Parathyroid adenoma (tissue), 2 donors: ENCODE measurements around the gene PFDN5.

Source experiments
- H2AFZ ChIP-seq: fragments of 300-600 bp; sonication (generic); one replicate; pipeline ENCODE4 v1.7.0; 2017; ENCODE audit warnings: antibody characterized with exemption, mild to moderate bottlenecking
- H3K27ac ChIP-seq: fragments of 300-600 bp; sonication (generic); one replicate; pipeline ENCODE4 v1.7.0; 2017
- H3K27me3 ChIP-seq: fragments of 300-600 bp; sonication (generic); one replicate; pipeline ENCODE4 v1.7.0; 2017; ENCODE audit warnings: low read length; ENCODE audit not compliant: control insufficient read depth, insufficient read depth
- H3K36me3 ChIP-seq: fragments of 300-600 bp; sonication (generic); one replicate; pipeline ENCODE4 v1.7.0; 2017; ENCODE audit warnings: low read length; ENCODE audit not compliant: control insufficient read depth, insufficient read depth
- H3K4me1 ChIP-seq: fragments of 300-600 bp; sonication (generic); one replicate; pipeline ENCODE4 v1.7.0; 2017; ENCODE audit warnings: control low read depth
- H3K4me2 ChIP-seq: fragments of 300-600 bp; sonication (generic); one replicate; pipeline ENCODE4 v1.7.0; 2017; ENCODE audit warnings: low read length
- H3K4me3 ChIP-seq: fragments of 300-600 bp; sonication (generic); one replicate; pipeline ENCODE4 v1.7.0; 2017; ENCODE audit warnings: low read depth, low read length
- H3K79me2 ChIP-seq: fragments of 300-600 bp; sonication (generic); one replicate; pipeline ENCODE4 v1.7.0; 2017; ENCODE audit warnings: control low read depth
- H3K9ac ChIP-seq: fragments of 300-600 bp; sonication (generic); one replicate; pipeline ENCODE4 v1.7.0; 2017; ENCODE audit warnings: mild to moderate bottlenecking
- H3K9me3 ChIP-seq: fragments of 300-600 bp; sonication (generic); one replicate; pipeline ENCODE4 v1.7.0; 2017; ENCODE audit warnings: low read length; ENCODE audit not compliant: control insufficient read depth
- TF ChIP-seq, protein P1 (sequence below): fragments of 300-600 bp; sonication (generic); IDR thresholded peaks from one replicate; pipeline ENCODE4 v1.7.0; 2017; ENCODE audit warnings: antibody characterized with exemption, mild to moderate bottlenecking
- donor health status: primary hyperparathyroidism.

The PFDN5 gene

DNA sequence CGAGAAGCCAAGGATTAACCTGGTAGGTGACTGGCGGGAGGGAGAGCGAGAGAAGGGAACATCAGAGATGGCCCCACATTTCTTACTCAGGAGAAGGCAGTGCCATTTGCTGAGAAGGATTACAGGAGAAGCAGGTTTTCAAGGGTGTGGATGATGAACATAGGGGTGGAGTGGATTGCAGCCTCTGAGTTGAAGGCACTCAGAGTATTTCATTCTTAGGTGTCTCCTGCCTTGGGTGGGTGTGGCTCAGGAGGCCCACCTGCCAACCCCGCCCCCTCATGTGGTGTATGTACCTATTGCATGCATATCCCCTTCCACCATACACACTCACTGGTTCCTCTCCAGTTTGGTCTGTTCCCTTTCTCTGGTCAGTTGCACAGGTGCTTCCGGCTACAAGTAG, 20.9 kb upstream of the PFDN5 start:
- Histone ChIP-seq H3K36me3 (no peaks in the 10 kb centered on the region), H3K9me3 (no peaks in the 10 kb centered on the region), H3K27ac (no peak overlapping the region), H3K4me3 (no peak overlapping the region), H3K4me2 (no peak overlapping the region), H3K79me2 (no peaks in the 10 kb centered on the region), H3K4me1 (no peaks in the 10 kb centered on the region), H3K27me3 (no peaks in the 10 kb centered on the region), H2AFZ (no peak overlapping the region), H3K9ac (no peak overlapping the region)
- TF ChIP-seq, protein P1, sequence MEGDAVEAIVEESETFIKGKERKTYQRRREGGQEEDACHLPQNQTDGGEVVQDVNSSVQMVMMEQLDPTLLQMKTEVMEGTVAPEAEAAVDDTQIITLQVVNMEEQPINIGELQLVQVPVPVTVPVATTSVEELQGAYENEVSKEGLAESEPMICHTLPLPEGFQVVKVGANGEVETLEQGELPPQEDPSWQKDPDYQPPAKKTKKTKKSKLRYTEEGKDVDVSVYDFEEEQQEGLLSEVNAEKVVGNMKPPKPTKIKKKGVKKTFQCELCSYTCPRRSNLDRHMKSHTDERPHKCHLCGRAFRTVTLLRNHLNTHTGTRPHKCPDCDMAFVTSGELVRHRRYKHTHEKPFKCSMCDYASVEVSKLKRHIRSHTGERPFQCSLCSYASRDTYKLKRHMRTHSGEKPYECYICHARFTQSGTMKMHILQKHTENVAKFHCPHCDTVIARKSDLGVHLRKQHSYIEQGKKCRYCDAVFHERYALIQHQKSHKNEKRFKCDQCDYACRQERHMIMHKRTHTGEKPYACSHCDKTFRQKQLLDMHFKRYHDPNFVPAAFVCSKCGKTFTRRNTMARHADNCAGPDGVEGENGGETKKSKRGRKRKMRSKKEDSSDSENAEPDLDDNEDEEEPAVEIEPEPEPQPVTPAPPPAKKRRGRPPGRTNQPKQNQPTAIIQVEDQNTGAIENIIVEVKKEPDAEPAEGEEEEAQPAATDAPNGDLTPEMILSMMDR, result no peak

DNA sequence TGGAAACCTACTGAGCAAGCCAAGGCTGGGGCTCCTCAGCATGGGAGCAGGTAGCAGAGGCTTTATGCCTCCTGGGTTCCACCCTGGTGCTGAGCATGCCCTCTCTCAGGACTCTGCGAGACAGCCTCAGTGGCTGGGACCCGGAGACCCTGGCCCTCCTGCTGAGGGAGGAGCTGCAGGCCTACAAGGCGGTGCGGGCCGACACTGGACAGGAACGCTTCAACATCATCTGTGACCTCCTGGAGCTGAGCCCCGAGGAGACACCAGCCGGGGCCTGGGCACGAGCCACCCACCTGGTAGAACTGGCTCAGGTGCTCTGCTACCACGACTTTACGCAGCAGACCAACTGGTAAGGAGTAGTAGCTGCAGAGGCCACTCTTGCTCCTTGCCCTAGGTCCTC, 18.8 kb upstream of the PFDN5 start:
- no peak overlapping the region for H3K9ac ChIP-seq
- H3K27ac ChIP-seq, result no peak overlapping the region
- no peaks in the 10 kb centered on the region for H3K79me2 ChIP-seq
- no peak overlapping the region for H3K4me3 ChIP-seq
- H3K4me1 ChIP-seq, result no peaks in the 10 kb centered on the region
- H3K9me3 ChIP-seq, result no peaks in the 10 kb centered on the region
- H3K4me2 ChIP-seq, result no peak overlapping the region
- H3K27me3 ChIP-seq, result no peaks in the 10 kb centered on the region
- no peak overlapping the region for H2AFZ ChIP-seq
- TF ChIP-seq, protein P1, result no peak
- H3K36me3 ChIP-seq, result no peaks in the 10 kb centered on the region

DNA sequence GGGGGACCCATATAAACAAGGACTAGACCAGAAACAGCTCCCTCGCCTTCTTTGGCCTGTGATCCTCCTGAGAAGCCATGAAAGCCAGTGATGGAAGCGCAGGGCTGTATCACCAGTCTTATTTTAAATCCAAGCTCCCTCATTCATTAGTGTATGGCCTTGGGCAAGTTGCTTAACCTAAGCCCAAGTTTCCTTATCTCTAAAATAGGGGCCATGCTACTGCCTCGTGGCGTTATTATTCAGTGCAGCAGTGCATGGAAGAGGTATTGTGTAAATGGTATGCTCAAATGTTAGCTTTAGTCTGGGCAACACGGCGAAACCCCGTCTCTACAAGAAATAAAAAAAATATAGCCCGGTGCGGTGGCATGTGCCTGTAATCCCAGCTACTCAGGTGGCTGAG, 17.4 kb upstream of the PFDN5 start:
- H3K4me2 ChIP-seq, result no peak overlapping the region
- no peak overlapping the region for H3K27ac ChIP-seq
- no peak overlapping the region for H2AFZ ChIP-seq
- H3K4me1 ChIP-seq, result no peaks in the 10 kb centered on the region
- H3K27me3 ChIP-seq, result no peaks in the 10 kb centered on the region
- no peak overlapping the region for H3K4me3 ChIP-seq
- H3K36me3 ChIP-seq, result no peaks in the 10 kb centered on the region
- no peak overlapping the region for H3K9ac ChIP-seq
- H3K79me2 ChIP-seq, result no peaks in the 10 kb centered on the region
- TF ChIP-seq, protein P1, result no peak
- no peaks in the 10 kb centered on the region for H3K9me3 ChIP-seq

DNA sequence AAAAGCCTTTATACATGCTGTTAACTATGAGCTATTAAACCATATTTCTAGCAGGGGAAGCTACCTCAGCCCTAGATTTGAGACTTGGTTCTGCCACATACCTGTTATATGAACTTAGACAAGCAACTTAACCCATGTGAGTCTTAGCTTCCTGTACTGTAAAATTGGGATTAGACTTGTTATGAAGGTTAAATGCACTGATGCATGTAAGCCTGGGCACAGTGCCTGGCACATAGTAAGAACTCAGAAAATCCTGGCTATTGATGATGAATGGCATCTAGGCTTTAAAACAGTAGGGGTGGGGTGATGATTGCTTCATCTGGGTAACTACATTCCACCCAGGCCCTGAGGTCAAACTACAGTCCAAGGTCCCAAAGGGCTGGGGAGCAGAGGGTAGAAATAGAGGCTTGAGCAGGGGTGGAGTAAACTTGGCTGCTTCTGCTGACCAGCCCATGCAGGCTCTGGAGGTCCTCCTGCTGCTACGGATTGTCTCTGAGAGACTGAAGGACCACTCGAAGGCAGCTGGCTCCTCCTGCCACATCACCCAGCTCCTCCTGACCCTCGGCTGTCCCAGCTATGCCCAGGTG, 16.0 kb upstream of the PFDN5 start:
- no peak overlapping the region for H3K9ac ChIP-seq
- H3K9me3 ChIP-seq, result no peaks in the 10 kb centered on the region
- H3K79me2 ChIP-seq, result no peaks in the 10 kb centered on the region
- TF ChIP-seq, protein P1, result no peak
- H3K27ac ChIP-seq, result no peak overlapping the region
- H3K4me3 ChIP-seq, result no peak overlapping the region
- no peaks in the 10 kb centered on the region for H3K27me3 ChIP-seq
- H3K4me1 ChIP-seq, result no peaks in the 10 kb centered on the region
- H3K4me2 ChIP-seq, result no peak overlapping the region
- H3K36me3 ChIP-seq, result no peaks in the 10 kb centered on the region
- H2AFZ ChIP-seq, result no peak overlapping the region

DNA sequence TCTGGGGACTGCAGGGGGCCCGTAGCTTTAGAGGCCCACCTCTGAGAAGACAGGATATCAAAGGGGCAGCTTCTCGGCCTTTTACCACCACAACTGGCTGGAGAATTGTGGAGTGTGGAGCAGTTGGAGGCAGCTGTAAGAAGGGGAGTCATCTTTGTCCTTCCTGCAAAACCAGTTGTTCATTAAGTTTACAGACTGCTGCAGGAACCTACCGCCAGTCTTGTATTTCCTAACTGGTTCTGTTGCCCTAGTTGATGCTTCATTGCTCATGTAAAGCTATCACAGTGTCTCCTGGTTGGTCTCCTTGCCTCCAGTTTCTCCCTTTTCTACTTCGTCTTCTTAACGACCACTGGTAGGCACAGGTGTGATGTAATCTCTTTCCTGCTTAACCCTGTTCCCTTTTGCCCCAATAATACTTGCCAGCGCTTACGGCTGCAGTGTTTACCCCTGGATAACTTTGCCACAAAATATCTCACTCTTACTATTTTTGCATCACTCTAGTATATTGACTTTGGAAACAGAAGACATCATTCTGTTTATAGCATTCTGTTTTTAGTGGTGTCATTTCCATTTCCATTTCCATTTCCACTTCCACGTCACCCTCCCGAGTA, 15.3 kb upstream of the PFDN5 start:
- H3K4me1 ChIP-seq, result no peaks in the 10 kb centered on the region
- H3K4me2 ChIP-seq, result no peak overlapping the region
- H3K27me3 ChIP-seq, result no peaks in the 10 kb centered on the region
- H2AFZ ChIP-seq, result no peak overlapping the region
- no peaks in the 10 kb centered on the region for H3K36me3 ChIP-seq
- no peak overlapping the region for H3K4me3 ChIP-seq
- no peaks in the 10 kb centered on the region for H3K9me3 ChIP-seq
- TF ChIP-seq, protein P1, result no peak
- no peak overlapping the region for H3K9ac ChIP-seq
- H3K79me2 ChIP-seq, result no peaks in the 10 kb centered on the region
- no peak overlapping the region for H3K27ac ChIP-seq
